GM23338 (cell line): Measurements from ENCODE around the gene MORC2. TPM values are rescaled to one million over a fixed set of nuclear protein-coding genes. Genes with fewer than 3 reads are reported as not detected.

ENCODE experiments used
- ATAC-seq: fragments of 200-7000 bp; cut with Tn5 transposase; 3 replicates; pipeline ENCODE4 v1.9.1; 2020
- DNase-seq: peaks from one replicate; pipeline ENCODE4 v3.0.0-alpha.2; 2015; ENCODE audit warnings: low spot score
- H2AFZ ChIP-seq: fragments of 200-600 bp; sonication (generic); 2 replicates; pipeline ENCODE4 v1.8.0; 2016; ENCODE audit warnings: antibody characterized with exemption, mild to moderate bottlenecking, moderate library complexity
- H3F3A ChIP-seq: fragments of 200-600 bp; sonication (generic); replicated peaks from 2 replicates; pipeline ENCODE4 v1.8.0; 2017; ENCODE audit warnings: antibody characterized with exemption, mixed run types, low read depth
- H3K27ac ChIP-seq: fragments of 200-600 bp; sonication (generic); 2 replicates; pipeline ENCODE4 v1.6.1; 2016; ENCODE audit warnings: low read depth
- H3K27me3 ChIP-seq: fragments of 200-600 bp; sonication (generic); 2 replicates; pipeline ENCODE4 v1.8.0; 2016; ENCODE audit warnings: mild to moderate bottlenecking, mixed run types, moderate library complexity; ENCODE audit not compliant: insufficient read depth
- H3K36me3 ChIP-seq: fragments of 200-600 bp; sonication (generic); 2 replicates; pipeline ENCODE4 v1.8.0; 2016; ENCODE audit warnings: mild to moderate bottlenecking; ENCODE audit not compliant: insufficient read depth
- H3K4me1 ChIP-seq: fragments of 200-600 bp; sonication (generic); 2 replicates; pipeline ENCODE4 v1.8.0; 2016; ENCODE audit warnings: mild to moderate bottlenecking, moderate library complexity; ENCODE audit not compliant: insufficient read depth
- H3K4me2 ChIP-seq: fragments of 200-600 bp; sonication (generic); 2 replicates; pipeline ENCODE4 v1.7.1; 2017; ENCODE audit warnings: mixed run types
- H3K4me3 ChIP-seq: fragments of 200-600 bp; sonication (generic); 2 replicates; pipeline ENCODE4 v1.6.1; 2016; ENCODE audit warnings: mixed run types
- H3K79me2 ChIP-seq: fragments of 200-600 bp; sonication (generic); replicated peaks from 2 replicates; pipeline ENCODE4 v1.8.0; 2017; ENCODE audit warnings: mild to moderate bottlenecking; ENCODE audit not compliant: insufficient read depth
- H3K9me2 ChIP-seq: fragments of 200-600 bp; sonication (generic); 2 replicates; pipeline ENCODE4 v1.8.0; 2017; ENCODE audit not compliant: insufficient read depth
- H4K20me1 ChIP-seq: fragments of 200-600 bp; sonication (generic); replicated peaks from 2 replicates; pipeline ENCODE4 v1.8.0; 2017; ENCODE audit warnings: mild to moderate bottlenecking; ENCODE audit not compliant: insufficient read depth
- H3K27ac Mint-ChIP-seq: 2 replicates; pipeline ENCODE4 v1.8.0; 2020; ENCODE audit warnings: inconsistent platforms, mild to moderate bottlenecking, moderate library complexity, mixed read lengths
- H3K27me3 Mint-ChIP-seq: 3 replicates; pipeline ENCODE4 v1.8.0; 2022; ENCODE audit warnings: low read depth, mild to moderate bottlenecking, moderate library complexity, mixed read lengths, inconsistent platforms; ENCODE audit not compliant: insufficient read depth, poor library complexity
- H3K36me3 Mint-ChIP-seq: 3 replicates; pipeline ENCODE4 v1.8.0; 2021; ENCODE audit warnings: low read depth, mild to moderate bottlenecking, inconsistent platforms, moderate library complexity, mixed read lengths
- H3K4me1 Mint-ChIP-seq: 3 replicates; pipeline ENCODE4 v1.8.0; 2020; ENCODE audit warnings: mild to moderate bottlenecking, inconsistent platforms, mixed read lengths
- H3K4me3 Mint-ChIP-seq: 3 replicates; pipeline ENCODE4 v1.8.0; 2021; ENCODE audit warnings: moderate library complexity, mild to moderate bottlenecking, inconsistent platforms, mixed read lengths
- H3K9me3 Mint-ChIP-seq: 3 replicates; pipeline ENCODE4 v1.8.0; 2020; ENCODE audit warnings: moderate library complexity, mild to moderate bottlenecking, inconsistent platforms, mixed read lengths
- CREB1 ChIP-seq: fragments of 250-450 bp; sonication (Bioruptor Pico); IDR thresholded peaks from 2 replicates; pipeline ENCODE4 v1.5.0; 2020; ENCODE audit warnings: low read depth, mild to moderate bottlenecking, moderate library complexity
- CTCF ChIP-seq, 2 experiments: fragments of 200-600 bp in 1 of 2; sonication (generic) in 1 of 2; conservative IDR thresholded peaks; 2 replicates each; pipeline versions ENCODE4 v1.5.1 to v1.6.1; 2016 to 2017; ENCODE audit warnings: antibody characterized with exemption in 2 of 2, low read depth in 2 of 2, mild to moderate bottlenecking in 2 of 2, moderate library complexity in 1 of 2
- EZH2 ChIP-seq: fragments of 200-600 bp; sonication (generic); IDR thresholded peaks from one replicate; pipeline ENCODE4 v1.8.0; 2017; ENCODE audit warnings: antibody characterized with exemption, mild to moderate bottlenecking, low read depth; ENCODE audit not compliant: unreplicated experiment
- EZH2phosphoT487 ChIP-seq: fragments of 200-600 bp; sonication (generic); IDR thresholded peaks from one replicate; pipeline ENCODE4 v1.8.1; 2018; ENCODE audit warnings: antibody characterized with exemption; ENCODE audit not compliant: unreplicated experiment
- JUNB ChIP-seq: IDR thresholded peaks from one replicate; pipeline ENCODE4 v1.6.1; 2016; ENCODE audit warnings: antibody characterized with exemption; ENCODE audit not compliant: unreplicated experiment
- NANOG ChIP-seq: IDR thresholded peaks from 2 replicates; pipeline ENCODE4 v1.6.1; 2016; ENCODE audit warnings: antibody characterized with exemption, borderline replicate concordance
- POLR2AphosphoS5 ChIP-seq: IDR thresholded peaks from 2 replicates; pipeline ENCODE4 v1.6.1; 2016; ENCODE audit warnings: antibody characterized with exemption, low read depth
- STAT1 ChIP-seq: IDR thresholded peaks from one replicate; pipeline ENCODE4 v1.6.1; 2016; ENCODE audit warnings: antibody characterized with exemption; ENCODE audit not compliant: unreplicated experiment
- ZNF114 ChIP-seq: fragments of 250-450 bp; sonication (Bioruptor Pico); IDR thresholded peaks from 2 replicates; pipeline ENCODE4 v1.5.0; 2020; ENCODE audit warnings: mild to moderate bottlenecking, moderate library complexity
- ZNF331 ChIP-seq: fragments of 250-450 bp; sonication (Bioruptor Pico); IDR thresholded peaks from 2 replicates; pipeline ENCODE4 v1.5.0; 2020; ENCODE audit warnings: low read depth, mild to moderate bottlenecking, moderate library complexity
- polyA plus RNA-seq: library from polyadenylated mRNA; unstranded; fragments of >200 nt; fragmentation: Nextera tagmentation; extraction: Ambion mirVana; gene quantifications from 2 replicates; pipeline ENCODE4 v1.2.1, GENCODE V29; 2016
- total RNA-seq: library from RNA; depleted of rRNA; stranded (reverse); fragments of >200 nt; shearing (Covaris generic); gene quantifications from 2 replicates; pipeline ENCODE4 v1.2.3, GENCODE V29; 2014
- TF ChIP-seq, protein P1 (sequence below): IDR thresholded peaks from one replicate; pipeline ENCODE4 v1.6.1; 2018; ENCODE audit warnings: antibody characterized with exemption; ENCODE audit not compliant: unreplicated experiment

Gene MORC2
- total and polyA plus RNA-seq, 2 experiments from 2014 or later, result 33.1 to 63.8 TPM

DNA sequence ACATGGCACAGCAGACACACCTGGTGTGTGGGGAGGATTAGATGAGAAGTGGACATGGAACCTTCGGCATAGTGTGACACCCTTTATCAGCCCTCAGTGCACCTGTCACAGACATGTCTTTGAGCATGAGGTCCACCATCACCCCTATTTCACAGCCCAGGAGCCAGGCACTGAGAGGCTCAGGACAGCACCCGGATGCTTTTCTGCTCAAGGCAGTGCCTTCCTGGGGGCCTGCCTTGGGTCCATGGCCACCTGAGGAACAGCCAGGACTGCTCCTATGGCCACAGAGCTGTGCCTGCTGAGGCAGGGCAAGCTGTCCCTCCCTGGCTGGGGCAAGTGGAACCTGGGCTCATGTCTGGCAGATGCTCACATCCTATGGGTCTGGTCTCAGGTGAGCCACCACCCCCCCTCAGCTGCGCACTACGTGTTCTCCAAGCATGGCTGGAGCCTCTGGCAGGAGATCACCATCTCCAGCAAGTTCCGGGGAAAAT, 75.8 kb downstream of the MORC2 start:
- no peak overlapping the region for H2AFZ ChIP-seq
- ATAC-seq (no peak), DNase-seq (no peak)
- H3K27ac Mint-ChIP-seq, result no peak overlapping the region
- H3K27ac ChIP-seq, result no peak overlapping the region
- no peaks in the 10 kb centered on the region for H4K20me1 ChIP-seq
- no peak for TF ChIP-seq STAT1
- no peak for TF ChIP-seq JUNB
- H3K36me3 Mint-ChIP-seq, result peaks cover 23% of the 10 kb centered on the region
- peaks cover 13% of the 10 kb centered on the region for H3K27me3 Mint-ChIP-seq
- H3K27me3 ChIP-seq, result no peaks in the 10 kb centered on the region
- H3K9me2 ChIP-seq, result no peaks in the 10 kb centered on the region
- H3K36me3 ChIP-seq, result no peaks in the 10 kb centered on the region
- H3K79me2 ChIP-seq, result no peaks in the 10 kb centered on the region
- no peaks in the 10 kb centered on the region for H3K4me1 ChIP-seq
- H3K9me3 Mint-ChIP-seq, result no peaks in the 10 kb centered on the region
- no peaks in the 10 kb centered on the region for H3F3A ChIP-seq
- no peak overlapping the region for H3K4me2 ChIP-seq
- no peak overlapping the region for H3K4me3 ChIP-seq
- H3K4me1 Mint-ChIP-seq, result peaks cover 20% of the 10 kb centered on the region
- H3K4me3 Mint-ChIP-seq, result no peak overlapping the region

GRCh38 chr22:30892286-30892685, 76.3 kb downstream of the MORC2 start:
- Histone ChIP-seq H4K20me1 (no peaks in the 10 kb centered on the region), H3F3A (no peaks in the 10 kb centered on the region), H3K4me3 (no peak overlapping the region), H3K9me2 (no peaks in the 10 kb centered on the region), H2AFZ (no peak overlapping the region), H3K27ac (no peak overlapping the region), H3K36me3 (no peaks in the 10 kb centered on the region), H3K27me3 (no peaks in the 10 kb centered on the region), H3K4me2 (no peak overlapping the region), H3K4me1 (no peaks in the 10 kb centered on the region), H3K79me2 (no peaks in the 10 kb centered on the region)
- no peak overlapping the region for H3K27ac Mint-ChIP-seq
- no peak for TF ChIP-seq POLR2AphosphoS5
- TF ChIP-seq EZH2, result no peak
- no peak for TF ChIP-seq CREB1
- TF ChIP-seq STAT1, result no peak
- TF ChIP-seq NANOG, result no peak
- no peak for TF ChIP-seq EZH2phosphoT487
- TF ChIP-seq JUNB, result no peak
- no peak overlapping the region for H3K4me3 Mint-ChIP-seq
- ATAC-seq, result no peak
- no peaks in the 10 kb centered on the region for H3K9me3 Mint-ChIP-seq
- peaks cover 21% of the 10 kb centered on the region for H3K36me3 Mint-ChIP-seq
- H3K4me1 Mint-ChIP-seq, result peaks cover 22% of the 10 kb centered on the region
- peaks cover 13% of the 10 kb centered on the region for H3K27me3 Mint-ChIP-seq
- no peak for DNase-seq

DNA sequence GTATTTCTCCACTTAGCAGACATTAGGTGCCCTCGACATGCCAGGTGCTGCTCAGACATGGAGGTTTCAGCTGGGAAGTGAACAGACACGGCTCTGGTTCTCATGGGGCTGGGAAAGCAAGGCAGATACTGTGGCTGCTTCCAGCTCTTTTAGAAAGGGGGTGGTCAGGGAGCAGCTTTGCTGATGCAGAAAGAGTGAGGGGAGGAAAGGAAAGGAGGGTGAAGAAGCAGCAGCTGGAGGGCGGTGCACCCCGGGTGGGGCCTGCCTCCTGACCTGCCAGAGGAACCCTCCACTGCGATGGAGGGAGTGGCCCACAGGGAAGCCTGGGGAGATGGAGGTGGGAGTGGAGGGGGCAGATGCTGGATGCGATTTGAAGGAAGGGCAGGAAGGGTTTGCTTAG, 76.8 kb downstream of the MORC2 start:
- H3K4me3 Mint-ChIP-seq, result no peak overlapping the region
- Histone ChIP-seq H3K27ac (no peak overlapping the region), H3K27me3 (no peaks in the 10 kb centered on the region), H2AFZ (no peak overlapping the region), H3K9me2 (no peaks in the 10 kb centered on the region), H3K79me2 (no peaks in the 10 kb centered on the region), H3K4me3 (no peak overlapping the region), H3K36me3 (no peaks in the 10 kb centered on the region), H3K4me2 (no peak overlapping the region), H3F3A (no peaks in the 10 kb centered on the region), H4K20me1 (no peaks in the 10 kb centered on the region), H3K4me1 (no peaks in the 10 kb centered on the region; the same call in 1 of the 2 replicates)
- H3K27ac Mint-ChIP-seq, result no peak overlapping the region; the same call in 1 of the 2 replicates
- ATAC-seq, result no peak
- peaks cover 13% of the 10 kb centered on the region for H3K27me3 Mint-ChIP-seq
- no peak for DNase-seq
- H3K9me3 Mint-ChIP-seq, result no peaks in the 10 kb centered on the region
- H3K4me1 Mint-ChIP-seq, result peaks cover 26% of the 10 kb centered on the region
- H3K36me3 Mint-ChIP-seq, result peaks cover 19% of the 10 kb centered on the region; the same call in 2 of the 3 replicates
- TF ChIP-seq ZNF114 (CRISPR knock-in tag), result no peak
- no peak for TF ChIP-seq NANOG
- TF ChIP-seq EZH2, result no peak
- TF ChIP-seq STAT1, result no peak
- TF ChIP-seq JUNB, result no peak
- no peak for TF ChIP-seq CREB1
- no peak for TF ChIP-seq CTCF (conservative IDR thresholded peaks at IDR 0.05; ENCODE audit: low read depth in 2 of 2)
- no peak for TF ChIP-seq ZNF331 (CRISPR knock-in tag)
- TF ChIP-seq POLR2AphosphoS5, result no peak
- TF ChIP-seq, protein P1, sequence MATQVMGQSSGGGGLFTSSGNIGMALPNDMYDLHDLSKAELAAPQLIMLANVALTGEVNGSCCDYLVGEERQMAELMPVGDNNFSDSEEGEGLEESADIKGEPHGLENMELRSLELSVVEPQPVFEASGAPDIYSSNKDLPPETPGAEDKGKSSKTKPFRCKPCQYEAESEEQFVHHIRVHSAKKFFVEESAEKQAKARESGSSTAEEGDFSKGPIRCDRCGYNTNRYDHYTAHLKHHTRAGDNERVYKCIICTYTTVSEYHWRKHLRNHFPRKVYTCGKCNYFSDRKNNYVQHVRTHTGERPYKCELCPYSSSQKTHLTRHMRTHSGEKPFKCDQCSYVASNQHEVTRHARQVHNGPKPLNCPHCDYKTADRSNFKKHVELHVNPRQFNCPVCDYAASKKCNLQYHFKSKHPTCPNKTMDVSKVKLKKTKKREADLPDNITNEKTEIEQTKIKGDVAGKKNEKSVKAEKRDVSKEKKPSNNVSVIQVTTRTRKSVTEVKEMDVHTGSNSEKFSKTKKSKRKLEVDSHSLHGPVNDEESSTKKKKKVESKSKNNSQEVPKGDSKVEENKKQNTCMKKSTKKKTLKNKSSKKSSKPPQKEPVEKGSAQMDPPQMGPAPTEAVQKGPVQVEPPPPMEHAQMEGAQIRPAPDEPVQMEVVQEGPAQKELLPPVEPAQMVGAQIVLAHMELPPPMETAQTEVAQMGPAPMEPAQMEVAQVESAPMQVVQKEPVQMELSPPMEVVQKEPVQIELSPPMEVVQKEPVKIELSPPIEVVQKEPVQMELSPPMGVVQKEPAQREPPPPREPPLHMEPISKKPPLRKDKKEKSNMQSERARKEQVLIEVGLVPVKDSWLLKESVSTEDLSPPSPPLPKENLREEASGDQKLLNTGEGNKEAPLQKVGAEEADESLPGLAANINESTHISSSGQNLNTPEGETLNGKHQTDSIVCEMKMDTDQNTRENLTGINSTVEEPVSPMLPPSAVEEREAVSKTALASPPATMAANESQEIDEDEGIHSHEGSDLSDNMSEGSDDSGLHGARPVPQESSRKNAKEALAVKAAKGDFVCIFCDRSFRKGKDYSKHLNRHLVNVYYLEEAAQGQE, result no peak
